HepG2 (cell line): ENCODE measurements around the gene TCF7L2. TPM values are rescaled to one million over a fixed set of nuclear protein-coding genes. Genes with fewer than 3 reads are reported as not detected.

Source experiments
- AGO1 ChIP-seq: fragments of 200-400 bp; formaldehyde crosslinking; IDR thresholded peaks from 2 replicates; pipeline ENCODE4 v1.6.1; 2017; ENCODE audit warnings: mild to moderate bottlenecking, low read depth, low read length, moderate library complexity; ENCODE audit not compliant: poor library complexity, severe bottlenecking
- AKAP8 ChIP-seq: sonication (generic); formaldehyde crosslinking; IDR thresholded peaks from 2 replicates; pipeline ENCODE4 v1.5.1; 2020; ENCODE audit warnings: mild to moderate bottlenecking, missing genetic modification reagents
- CBX1 ChIP-seq: IDR thresholded peaks from one replicate; pipeline ENCODE4 v1.6.1; 2016; ENCODE audit warnings: antibody characterized with exemption, low read depth
- FOXO1 ChIP-seq: sonication (generic); formaldehyde crosslinking; IDR thresholded peaks from 2 replicates; pipeline ENCODE4 v1.4.0; 2020; ENCODE audit warnings: missing genetic modification reagents
- FOXP4 ChIP-seq: sonication (generic); formaldehyde crosslinking; IDR thresholded peaks from 2 replicates; pipeline ENCODE4 v1.4.0; 2020; ENCODE audit warnings: missing genetic modification reagents
- HIVEP1 ChIP-seq: sonication (generic); formaldehyde crosslinking; IDR thresholded peaks from 2 replicates; pipeline ENCODE4 v1.4.0; 2020; ENCODE audit warnings: mild to moderate bottlenecking, missing genetic modification reagents
- ISX ChIP-seq: sonication (generic); formaldehyde crosslinking; conservative IDR thresholded peaks from 2 replicates; pipeline ENCODE4 v1.5.0; 2020; ENCODE audit warnings: missing genetic modification reagents
- KLF16 ChIP-seq, 2 experiments: sonication (generic) in 1 of 2; formaldehyde crosslinking in 1 of 2; IDR thresholded peaks; 2 replicates each; pipeline versions ENCODE4 v1.6.1 to v1.8.0; 2016 to 2023; ENCODE audit warnings: missing genetic modification reagents in 2 of 2, missing compliant biosample characterization in 1 of 2
- KMT2A ChIP-seq: sonication (generic); formaldehyde crosslinking; IDR thresholded peaks from 2 replicates; pipeline ENCODE4 v1.4.0; 2020; ENCODE audit warnings: missing genetic modification reagents
- MYPOP ChIP-seq: sonication (generic); formaldehyde crosslinking; IDR thresholded peaks from 2 replicates; pipeline ENCODE4 v1.8.1; 2023; ENCODE audit warnings: mild to moderate bottlenecking, moderate library complexity, missing genetic modification reagents
- NCOA5 ChIP-seq: sonication (generic); formaldehyde crosslinking; IDR thresholded peaks from 2 replicates; pipeline ENCODE4 v1.4.0; 2020; ENCODE audit warnings: missing genetic modification reagents
- NR0B2 ChIP-seq: sonication (generic); formaldehyde crosslinking; IDR thresholded peaks from 2 replicates; pipeline ENCODE4 v1.4.0; 2020; ENCODE audit warnings: mild to moderate bottlenecking, missing genetic modification reagents
- RBM39 ChIP-seq: fragments of 200-400 bp; formaldehyde crosslinking; IDR thresholded peaks from one replicate; pipeline ENCODE4 v1.6.1; 2018; ENCODE audit warnings: antibody characterized with exemption, mild to moderate bottlenecking, low read depth, low read length; ENCODE audit not compliant: poor library complexity, severe bottlenecking
- SRF ChIP-seq: IDR thresholded peaks from 2 replicates; pipeline ENCODE4 v1.6.1; 2011; ENCODE audit warnings: mild to moderate bottlenecking, low read depth, low read length, moderate library complexity
- ZBTB26 ChIP-seq: IDR thresholded peaks from 2 replicates; pipeline ENCODE4 v1.6.1; 2016; ENCODE audit warnings: missing compliant biosample characterization, missing genetic modification reagents, borderline replicate concordance
- ZNF296 ChIP-seq: sonication (generic); formaldehyde crosslinking; conservative IDR thresholded peaks from 2 replicates; pipeline ENCODE4 v1.5.0; 2020; ENCODE audit warnings: mild to moderate bottlenecking, missing genetic modification reagents
- ZNF337 ChIP-seq: sonication (generic); formaldehyde crosslinking; IDR thresholded peaks from 2 replicates; pipeline ENCODE4 v1.5.1; 2020; ENCODE audit warnings: missing genetic modification reagents, low read depth, mild to moderate bottlenecking, borderline replicate concordance
- ZNF574 ChIP-seq: sonication (generic); formaldehyde crosslinking; IDR thresholded peaks from 2 replicates; pipeline ENCODE4 v1.4.0; 2020; ENCODE audit warnings: missing genetic modification reagents
- ZNF614 ChIP-seq: IDR thresholded peaks from 2 replicates; pipeline ENCODE4 v1.6.1; 2018; ENCODE audit warnings: missing biosample characterization, missing genetic modification reagents, inconsistent platforms, borderline replicate concordance
- ZSCAN30 ChIP-seq: sonication (generic); formaldehyde crosslinking; IDR thresholded peaks from 2 replicates; pipeline ENCODE4 v1.5.0; 2020; ENCODE audit warnings: mild to moderate bottlenecking, missing genetic modification reagents
- polyA plus RNA-seq, 8 experiments: library from polyadenylated mRNA; depleted of rRNA in 3 of 8; stranded (reverse) in 7 of 8; unstranded in 1 of 8; fragments of >200 nt; fragmentation: Illumina TruSeq in 4 of 8; extraction: Trizol in 4 of 8; gene quantifications; 2 replicates each; pipeline versions ENCODE4 v1.2.1 to v1.2.3, GENCODE V29; 2011 to 2016; ENCODE audit warnings: low read depth in 4 of 8, missing spikeins in 1 of 8, mixed read lengths in 1 of 8; ENCODE audit not compliant: insufficient read depth in 1 of 8
- total RNA-seq, 5 experiments: library from RNA; depleted of rRNA; stranded (reverse); fragments of >200 nt; fragmentation: Illumina TruSeq; extraction: Trizol; gene quantifications; 2 replicates each; pipeline ENCODE4 v1.2.3, GENCODE V29; 2016; ENCODE audit warnings: low read depth in 1 of 5

The TCF7L2 gene
- total and polyA plus RNA-seq, 2 of the 13 experiments (the other 11 are each of a cell fraction or from before 2014, with no cell fraction given) = 3.9 to 13.7 TPM

- TF ChIP-seq HIVEP1 (CRISPR knock-in tag) (no peak), AKAP8 (CRISPR knock-in tag) (no peak), KMT2A (CRISPR knock-in tag) (no peak), AGO1 (no peak), ZNF296 (no peak), ZNF337 (CRISPR knock-in tag) (no peak), ZBTB26 (CRISPR knock-in tag) (no peak), SRF (no peak), FOXO1 (no peak), RBM39 (no peak), NCOA5 (CRISPR knock-in tag) (no peak), MYPOP (CRISPR knock-in tag) (no peak), NR0B2 (CRISPR knock-in tag) (no peak), KLF16 (CRISPR knock-in tag; IDR thresholded peaks at IDR 0.05) (no peak), ZNF574 (no peak), ZNF614 (CRISPR knock-in tag) (no peak; the same call in 1 of the 2 replicates), ZSCAN30 (CRISPR knock-in tag) (no peak), FOXP4 (CRISPR knock-in tag) (peak; percentile 63; the same call in 1 of the 2 replicates), CBX1 (no peak), ISX (CRISPR knock-in tag) (no peak)
Observed at GRCh38 chr10:113093188-113094113, 143.4 kb downstream of the TCF7L2 start (continued).
